Type B pancreatic cell (in vitro differentiated cells): ENCODE results near the gene MLLT3. TPM values are rescaled to one million over a fixed set of nuclear protein-coding genes. Genes with fewer than 3 reads are reported as not detected.
A peak's percentile ranks its signal among the peaks of the same experiment; 100 is the strongest.

Experiments
- DNase-seq: peaks from one replicate; pipeline ENCODE4 v3.0.0; 2021; ENCODE audit warnings: mixed read lengths; ENCODE audit not compliant: unreplicated experiment; ENCODE audit errors: extremely low spot score
- H3K27ac Mint-ChIP-seq: 2 replicates; pipeline ENCODE4 v1.8.0; 2021; ENCODE audit warnings: mild to moderate bottlenecking, mixed read lengths
- H3K27me3 Mint-ChIP-seq: 2 replicates; pipeline ENCODE4 v1.8.0; 2021; ENCODE audit warnings: mixed read lengths
- H3K36me3 Mint-ChIP-seq: 2 replicates; pipeline ENCODE4 v1.8.0; 2021; ENCODE audit warnings: mixed read lengths
- H3K4me1 Mint-ChIP-seq: one replicate; pipeline ENCODE4 v1.8.0; 2021; ENCODE audit warnings: mixed read lengths; ENCODE audit not compliant: unreplicated experiment
- H3K4me3 Mint-ChIP-seq: 2 replicates; pipeline ENCODE4 v1.8.0; 2021; ENCODE audit warnings: mild to moderate bottlenecking, mixed read lengths
- H3K9me3 Mint-ChIP-seq: 2 replicates; pipeline ENCODE4 v1.8.0; 2021; ENCODE audit warnings: mixed read lengths
- total RNA-seq: library from RNA; stranded (reverse); gene quantifications from 2 replicates; pipeline ENCODE4 v1.2.1, GENCODE V29; 2021; ENCODE audit warnings: low replicate concordance
- TF ChIP-seq, protein P1 (sequence below): fragments of 200-600 bp; sonication (generic); conservative IDR thresholded peaks from 2 replicates; pipeline ENCODE4 v1.5.0; 2021; ENCODE audit warnings: antibody characterized with exemption, mild to moderate bottlenecking

The MLLT3 gene
- total RNA-seq, 1 donor from 2014 or later: 44.2 TPM

DNA sequence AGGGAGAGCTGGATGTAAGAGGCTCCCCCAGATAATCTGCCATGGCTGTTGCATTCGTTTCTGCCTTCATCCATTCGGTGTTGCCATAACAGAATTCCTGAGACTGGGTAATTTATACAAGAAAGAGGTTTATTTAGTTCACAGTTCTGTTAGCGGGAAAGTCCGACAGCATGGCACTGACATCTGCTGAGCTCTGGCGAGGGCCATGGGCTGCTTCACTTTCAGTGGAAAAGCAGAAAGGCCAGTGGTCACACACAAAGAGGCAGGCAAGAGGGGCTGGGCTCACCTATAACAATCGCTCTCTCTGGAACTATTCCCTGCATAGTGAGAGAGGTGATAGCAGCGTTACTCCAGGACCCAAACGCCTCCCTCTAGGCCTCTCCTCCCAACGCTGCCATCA, 305.9 kb downstream of the MLLT3 start:
- H3K4me3 Mint-ChIP-seq: no peak overlapping the region
- no peak for DNase-seq
- H3K9me3 Mint-ChIP-seq: peaks cover 10% of the 10 kb centered on the region
- TF ChIP-seq, protein P1, sequence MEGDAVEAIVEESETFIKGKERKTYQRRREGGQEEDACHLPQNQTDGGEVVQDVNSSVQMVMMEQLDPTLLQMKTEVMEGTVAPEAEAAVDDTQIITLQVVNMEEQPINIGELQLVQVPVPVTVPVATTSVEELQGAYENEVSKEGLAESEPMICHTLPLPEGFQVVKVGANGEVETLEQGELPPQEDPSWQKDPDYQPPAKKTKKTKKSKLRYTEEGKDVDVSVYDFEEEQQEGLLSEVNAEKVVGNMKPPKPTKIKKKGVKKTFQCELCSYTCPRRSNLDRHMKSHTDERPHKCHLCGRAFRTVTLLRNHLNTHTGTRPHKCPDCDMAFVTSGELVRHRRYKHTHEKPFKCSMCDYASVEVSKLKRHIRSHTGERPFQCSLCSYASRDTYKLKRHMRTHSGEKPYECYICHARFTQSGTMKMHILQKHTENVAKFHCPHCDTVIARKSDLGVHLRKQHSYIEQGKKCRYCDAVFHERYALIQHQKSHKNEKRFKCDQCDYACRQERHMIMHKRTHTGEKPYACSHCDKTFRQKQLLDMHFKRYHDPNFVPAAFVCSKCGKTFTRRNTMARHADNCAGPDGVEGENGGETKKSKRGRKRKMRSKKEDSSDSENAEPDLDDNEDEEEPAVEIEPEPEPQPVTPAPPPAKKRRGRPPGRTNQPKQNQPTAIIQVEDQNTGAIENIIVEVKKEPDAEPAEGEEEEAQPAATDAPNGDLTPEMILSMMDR: no peak
- H3K4me1 Mint-ChIP-seq: peaks cover 17% of the 10 kb centered on the region
- no peaks in the 10 kb centered on the region for H3K27me3 Mint-ChIP-seq
- H3K36me3 Mint-ChIP-seq: no peaks in the 10 kb centered on the region
- H3K27ac Mint-ChIP-seq: no peak overlapping the region

DNA sequence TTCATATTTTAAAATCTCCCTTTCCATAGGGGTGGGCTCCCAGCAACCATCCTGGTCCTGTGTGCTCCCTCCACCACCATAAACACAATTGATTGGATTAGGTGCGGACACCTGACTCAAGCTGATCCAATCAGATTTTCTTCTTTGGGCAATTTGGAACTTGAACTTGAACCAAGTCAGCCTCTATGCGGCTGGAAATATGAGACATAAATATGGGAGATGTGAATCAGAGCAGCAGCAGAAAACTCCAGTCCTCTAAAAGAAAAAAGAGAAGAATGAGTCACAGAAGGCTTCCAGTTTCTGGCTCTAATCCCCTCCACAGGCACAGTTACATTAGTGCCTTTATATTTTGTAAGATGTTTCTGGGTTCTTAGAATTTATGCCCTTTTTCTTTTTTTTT, 306.6 kb downstream of the MLLT3 start:
- H3K9me3 Mint-ChIP-seq: peaks cover 6% of the 10 kb centered on the region
- no peaks in the 10 kb centered on the region for H3K27me3 Mint-ChIP-seq
- no peak for DNase-seq
- TF ChIP-seq, protein P1: no peak
- H3K4me3 Mint-ChIP-seq: no peak overlapping the region
- no peaks in the 10 kb centered on the region for H3K36me3 Mint-ChIP-seq
- no peak overlapping the region for H3K27ac Mint-ChIP-seq
- H3K4me1 Mint-ChIP-seq: peaks cover 11% of the 10 kb centered on the region

DNA sequence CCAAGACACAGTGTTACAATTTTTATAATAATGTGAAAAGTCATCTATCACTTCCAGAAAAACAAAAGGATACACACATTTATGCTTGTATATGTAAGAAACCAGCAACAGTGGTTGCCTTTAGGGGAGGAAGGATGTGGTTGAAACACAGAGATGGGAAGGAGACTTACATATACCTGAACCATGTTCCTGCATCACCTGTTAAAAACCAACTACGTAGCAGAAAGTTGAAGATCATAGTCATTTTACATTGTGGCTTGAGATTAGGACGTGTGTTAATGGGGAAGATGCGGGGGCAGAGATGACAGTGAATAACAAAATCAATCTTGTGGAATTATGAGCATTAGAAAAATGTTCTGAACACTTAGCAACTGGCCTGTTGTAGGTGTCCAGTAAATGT, 307.3 kb downstream of the MLLT3 start:
- H3K4me3 Mint-ChIP-seq: no peak overlapping the region
- TF ChIP-seq, protein P1: no peak
- no peak overlapping the region for H3K27ac Mint-ChIP-seq
- H3K36me3 Mint-ChIP-seq: no peaks in the 10 kb centered on the region
- peaks cover 8% of the 10 kb centered on the region for H3K4me1 Mint-ChIP-seq
- no peak for DNase-seq
- no peaks in the 10 kb centered on the region for H3K27me3 Mint-ChIP-seq
- peaks cover 5% of the 10 kb centered on the region for H3K9me3 Mint-ChIP-seq

DNA sequence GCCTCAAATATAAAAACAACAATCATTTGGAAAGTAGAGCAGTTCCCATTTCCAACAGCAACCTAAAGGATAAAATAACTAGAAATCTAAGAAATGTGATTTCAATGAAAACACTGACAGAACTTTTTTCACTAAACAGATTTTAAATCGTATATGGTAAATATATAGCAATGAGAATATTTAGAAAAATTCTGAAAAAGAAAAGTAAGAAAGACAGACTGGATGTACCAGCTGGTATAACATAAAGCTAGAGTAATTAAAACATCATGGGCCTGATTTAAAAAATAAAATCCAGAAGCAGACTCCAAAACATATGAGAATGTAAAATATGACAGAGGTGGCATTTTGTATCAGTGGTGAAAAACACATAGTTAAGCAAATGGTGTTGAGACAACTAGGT, 308.9 kb downstream of the MLLT3 start:
- Mint-ChIP-seq H3K27ac (no peak overlapping the region), H3K36me3 (no peaks in the 10 kb centered on the region), H3K4me3 (no peak overlapping the region), H3K4me1 (peaks cover 3% of the 10 kb centered on the region), H3K27me3 (peaks cover 2% of the 10 kb centered on the region), H3K9me3 (peaks cover 6% of the 10 kb centered on the region)
- DNase-seq: no peak
- TF ChIP-seq, protein P1: no peak

DNA sequence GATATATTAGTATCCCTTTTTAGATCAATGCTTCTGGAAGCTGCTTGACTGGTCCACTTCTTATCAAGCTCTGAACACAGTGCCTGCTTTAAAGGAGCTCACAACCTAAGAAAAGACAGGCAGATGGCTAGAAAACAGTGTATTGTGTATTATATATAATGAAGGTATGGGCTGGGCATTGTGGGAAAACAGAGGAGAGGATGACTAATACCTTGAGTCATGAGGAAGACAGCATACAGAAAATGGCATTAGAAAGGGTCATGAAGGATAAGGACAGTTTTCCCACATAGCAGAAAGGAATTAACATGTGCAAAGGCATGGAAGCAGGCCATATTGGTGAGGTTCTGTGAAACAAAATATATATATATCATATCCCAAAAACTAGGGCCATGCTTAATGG, 309.6 kb downstream of the MLLT3 start:
- no peaks in the 10 kb centered on the region for H3K36me3 Mint-ChIP-seq
- H3K27me3 Mint-ChIP-seq: peaks cover 2% of the 10 kb centered on the region
- no peak for DNase-seq
- TF ChIP-seq, protein P1: no peak
- H3K4me1 Mint-ChIP-seq: no peaks in the 10 kb centered on the region
- peak overlapping the region; percentile 14 for H3K27ac Mint-ChIP-seq
- no peak overlapping the region for H3K4me3 Mint-ChIP-seq
- peaks cover 6% of the 10 kb centered on the region for H3K9me3 Mint-ChIP-seq

DNA sequence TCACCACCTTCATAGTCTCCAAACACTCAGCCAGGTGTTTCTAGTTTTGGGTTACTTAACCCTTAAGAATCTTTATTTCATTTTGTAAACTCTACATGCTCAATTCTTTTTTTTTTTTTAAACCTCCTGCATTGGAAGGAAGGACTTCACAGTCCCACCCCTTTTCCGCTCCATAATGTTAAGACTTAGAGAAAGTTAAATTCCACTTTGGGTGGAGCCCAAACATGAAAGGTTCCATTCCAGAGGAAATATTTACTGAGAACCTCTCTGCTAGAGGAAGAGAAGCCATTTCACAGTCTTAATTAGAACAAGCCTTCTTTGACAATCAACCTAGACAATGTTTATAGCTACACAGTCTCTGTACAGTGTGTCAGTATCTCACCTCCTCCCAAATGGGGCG, 312.3 kb downstream of the MLLT3 start:
- no peaks in the 10 kb centered on the region for H3K36me3 Mint-ChIP-seq
- H3K4me1 Mint-ChIP-seq: no peaks in the 10 kb centered on the region
- H3K27me3 Mint-ChIP-seq: peaks cover 2% of the 10 kb centered on the region
- H3K27ac Mint-ChIP-seq: peak overlapping the region; percentile 68
- TF ChIP-seq, protein P1: no peak
- H3K9me3 Mint-ChIP-seq: peaks cover 6% of the 10 kb centered on the region
- no peak overlapping the region for H3K4me3 Mint-ChIP-seq
- DNase-seq: no peak
